K562 (cell line): ENCODE data around the gene SERPINE1. TPM values are rescaled to one million over a fixed set of nuclear protein-coding genes. Genes with fewer than 3 reads are reported as not detected.
A peak's percentile ranks its signal among the peaks of the same experiment; 100 is the strongest.

Experiments
- EHMT2 ChIP-seq: fragments of 450-650 bp; IDR thresholded peaks from 2 replicates; pipeline ENCODE4 v1.6.1; 2018; ENCODE audit warnings: antibody characterized with exemption
- FOXK1 ChIP-seq: sonication (generic); formaldehyde crosslinking; IDR thresholded peaks from 2 replicates; pipeline ENCODE4 v1.8.0; 2022; ENCODE audit warnings: missing genetic modification reagents, mild to moderate bottlenecking, borderline replicate concordance
- KLF16 ChIP-seq: IDR thresholded peaks from 2 replicates; pipeline ENCODE4 v1.6.1; 2016; ENCODE audit warnings: antibody characterized with exemption
- L3MBTL2 ChIP-seq: fragments of 450-650 bp; IDR thresholded peaks from 2 replicates; pipeline ENCODE4 v1.6.1; 2016; ENCODE audit warnings: mild to moderate bottlenecking, moderate library complexity
- MTA1 ChIP-seq: fragments of 450-650 bp; IDR thresholded peaks from 2 replicates; pipeline ENCODE4 v1.6.1; 2017; ENCODE audit warnings: borderline replicate concordance
- MXI1 ChIP-seq: IDR thresholded peaks from 2 replicates; pipeline ENCODE4 v1.6.1; 2011; ENCODE audit warnings: low read depth, mild to moderate bottlenecking, improper control_type of control experiment, low read length
- MYC ChIP-seq, 2 experiments: fragments of 250-450 bp in 1 of 2; sonication (Bioruptor Pico) in 1 of 2; IDR thresholded peaks; 2 replicates each; pipeline versions ENCODE4 v1.5.1 to v1.6.1; 2012 to 2021; ENCODE audit warnings: low read depth in 2 of 2, borderline replicate concordance in 1 of 2, improper control_type of control experiment in 1 of 2, low read length in 1 of 2, mild to moderate bottlenecking in 1 of 2, moderate library complexity in 1 of 2
- PCBP2 ChIP-seq: fragments of 200-400 bp; formaldehyde crosslinking; IDR thresholded peaks from 2 replicates; pipeline ENCODE4 v1.6.1; 2018; ENCODE audit warnings: low read length, low read depth, mild to moderate bottlenecking, moderate library complexity; ENCODE audit not compliant: poor library complexity, severe bottlenecking
- PRPF4 ChIP-seq: fragments of 200-400 bp; formaldehyde crosslinking; IDR thresholded peaks from one replicate; pipeline ENCODE4 v1.6.1; 2017; ENCODE audit warnings: low read length, low read depth, mild to moderate bottlenecking; ENCODE audit not compliant: insufficient read depth, poor library complexity, severe bottlenecking
- RFX1 ChIP-seq: fragments of 450-650 bp; IDR thresholded peaks from 2 replicates; pipeline ENCODE4 v1.6.1; 2016; ENCODE audit warnings: mild to moderate bottlenecking, moderate library complexity
- VEZF1 ChIP-seq: fragments of 200-800 bp; sonication (Bioruptor generic); IDR thresholded peaks from 2 replicates; pipeline ENCODE4 v1.6.1; 2017; ENCODE audit warnings: missing genetic modification characterization, missing compliant biosample characterization
- ZBTB40 ChIP-seq, 2 experiments: fragments of 450-650 bp in 1 of 2; sonication (generic) in 1 of 2; formaldehyde crosslinking in 1 of 2; IDR thresholded peaks; 2 replicates each; pipeline versions ENCODE4 v1.7.1 to v1.9.0; 2016 to 2022; ENCODE audit warnings: inconsistent platforms in 1 of 2, mild to moderate bottlenecking in 1 of 2, missing genetic modification reagents in 1 of 2
- ZBTB8A ChIP-seq: fragments of 450-650 bp; IDR thresholded peaks from 2 replicates; pipeline ENCODE4 v1.6.1; 2018; ENCODE audit warnings: mild to moderate bottlenecking, moderate library complexity; ENCODE audit not compliant: partially characterized antibody
- ZNF778 ChIP-seq: fragments of 450-650 bp; formaldehyde crosslinking; IDR thresholded peaks from 2 replicates; pipeline ENCODE4 v1.4.0; 2020; ENCODE audit warnings: mild to moderate bottlenecking, moderate library complexity
- polyA plus RNA-seq, 8 experiments: library from polyadenylated mRNA; depleted of rRNA in 4 of 8; stranded (reverse) in 5 of 8; unstranded in 3 of 8; fragments of >200 nt; fragmentation: Nextera tagmentation in 2 of 8; fragmentation: Illumina TruSeq in 1 of 8; extraction: Ambion mirVana in 2 of 8; extraction: Trizol in 1 of 8; gene quantifications; 2 replicates each; pipeline versions ENCODE4 v1.2.1 to v1.2.3, GENCODE V29; 2011 to 2014; ENCODE audit warnings: inconsistent platforms in 1 of 8, missing spikeins in 1 of 8
- total RNA-seq, 7 experiments: library from RNA; depleted of rRNA in 6 of 7; stranded (reverse); fragments of >200 nt in 6 of 7; fragmentation: Illumina TruSeq in 2 of 7; extraction: Trizol in 2 of 7; gene quantifications; 2 replicates each; pipeline versions ENCODE4 v1.2.1 to v1.2.3, GENCODE V29; 2011 to 2021; ENCODE audit warnings: low replicate concordance in 1 of 7
- TF ChIP-seq, protein P1 (sequence below): sonication (generic); formaldehyde crosslinking; IDR thresholded peaks from 2 replicates; pipeline ENCODE4 v1.8.0; 2023; ENCODE audit warnings: mild to moderate bottlenecking, missing genetic modification reagents

The SERPINE1 gene
- total and polyA plus RNA-seq, 9 of the 15 experiments (the other 6 are each of a cell fraction or from before 2014, with no cell fraction given): 0.22 to 4.8 (median 0.91) TPM

DNA sequence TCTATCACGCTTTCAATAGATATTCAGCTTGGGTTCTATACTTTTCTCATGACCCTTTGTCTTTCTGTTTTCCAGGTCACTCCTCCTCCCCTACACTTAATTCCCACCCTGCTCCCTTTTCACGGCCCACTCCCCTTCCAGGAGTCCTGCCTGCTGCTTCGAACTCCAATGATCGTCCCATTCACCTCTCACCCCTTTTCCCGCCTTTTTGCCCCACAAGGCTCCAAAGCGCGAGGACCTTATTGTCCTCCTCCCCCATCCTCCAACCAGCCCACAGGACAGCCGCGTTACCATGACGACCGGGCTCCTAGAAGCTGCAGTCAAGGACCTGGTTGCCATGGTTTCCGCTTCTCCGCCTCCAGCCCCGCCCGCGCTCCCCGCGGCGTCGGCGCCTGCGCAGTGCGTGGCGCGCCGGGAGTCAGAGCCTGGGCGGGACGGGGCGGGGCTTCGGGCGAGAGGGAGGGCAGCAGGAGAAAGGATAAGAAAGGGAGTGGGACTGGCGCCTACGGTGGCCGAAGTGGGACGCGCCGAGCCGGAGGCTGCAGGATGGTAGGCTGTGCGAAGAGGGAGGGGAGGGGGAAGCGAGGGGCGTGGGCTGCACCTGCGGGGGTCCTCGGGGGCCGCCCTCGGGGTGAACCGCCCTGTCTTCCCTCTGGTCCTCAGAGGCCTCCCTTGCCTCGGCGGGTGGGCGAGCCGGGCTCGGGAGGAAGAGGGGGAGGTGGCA, 27.2 kb downstream of the SERPINE1 start, which contains the start of gene AP1S1 (continued):
- TF ChIP-seq ZBTB40 (IDR thresholded peaks at IDR 0.05) (peak; percentile 75), ZBTB40 (CRISPR knock-in tag; IDR thresholded peaks at IDR 0.05) (no peak), EHMT2 (no peak), RFX1 (peak; percentile 100), PRPF4 (no peak), MYC (IDR thresholded peaks at IDR 0.05; ENCODE audit: low read depth, low read length) (0 out of 2 replicates have a peak, but pooled peaks have one; percentile 27), MYC (CRISPR knock-in tag; IDR thresholded peaks at IDR 0.05; ENCODE audit: borderline replicate concordance, low read depth) (no peak), L3MBTL2 (peak; percentile 98), MXI1 (peak; percentile 98), KLF16 (peak; percentile 65), MTA1 (no peak), ZNF778 (no peak), PCBP2 (no peak), FOXK1 (CRISPR knock-in tag) (no peak), ZBTB8A (no peak), VEZF1 (CRISPR knock-in tag) (peak; percentile 98)
- TF ChIP-seq, protein P1, sequence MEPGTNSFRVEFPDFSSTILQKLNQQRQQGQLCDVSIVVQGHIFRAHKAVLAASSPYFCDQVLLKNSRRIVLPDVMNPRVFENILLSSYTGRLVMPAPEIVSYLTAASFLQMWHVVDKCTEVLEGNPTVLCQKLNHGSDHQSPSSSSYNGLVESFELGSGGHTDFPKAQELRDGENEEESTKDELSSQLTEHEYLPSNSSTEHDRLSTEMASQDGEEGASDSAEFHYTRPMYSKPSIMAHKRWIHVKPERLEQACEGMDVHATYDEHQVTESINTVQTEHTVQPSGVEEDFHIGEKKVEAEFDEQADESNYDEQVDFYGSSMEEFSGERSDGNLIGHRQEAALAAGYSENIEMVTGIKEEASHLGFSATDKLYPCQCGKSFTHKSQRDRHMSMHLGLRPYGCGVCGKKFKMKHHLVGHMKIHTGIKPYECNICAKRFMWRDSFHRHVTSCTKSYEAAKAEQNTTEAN (CRISPR knock-in tag): 0 out of 2 replicates have a peak, but pooled peaks have one; percentile 70
